WTC11 (cell line): ENCODE measurements around the gene MVK. TPM values are rescaled to one million over a fixed set of nuclear protein-coding genes. Genes with fewer than 3 reads are reported as not detected.

Source experiments
- ATAC-seq: fragments of 200-7000 bp; cut with Tn5 transposase; 2 replicates; pipeline ENCODE4 v1.10.0; 2021; ENCODE audit warnings: mild to moderate bottlenecking, moderate library complexity
- CTCF ChIA-PET: fragments of 300-600 bp; sonication (Branson Sonifier 250); formaldehyde crosslinking; loops from one replicate; lab custom pipeline; 2021; ENCODE audit warnings: antibody characterized with exemption; lab: Charles Lee
- POLR2A ChIA-PET: fragments of 350-600 bp; sonication (Branson Sonifier 250); formaldehyde crosslinking; loops from one replicate; lab custom pipeline; 2021; ENCODE audit warnings: antibody characterized with exemption; lab: Charles Lee
- DNase-seq: peaks from one replicate; pipeline ENCODE4 v3.0.0; 2021; ENCODE audit warnings: low spot score
- H3K27ac Mint-ChIP-seq: 2 replicates; pipeline ENCODE4 v1.8.0; 2021; ENCODE audit warnings: mixed read lengths
- H3K27me3 Mint-ChIP-seq: 2 replicates; pipeline ENCODE4 v1.8.0; 2021; ENCODE audit warnings: low read depth, mild to moderate bottlenecking, moderate library complexity, mixed read lengths
- H3K36me3 Mint-ChIP-seq: 2 replicates; pipeline ENCODE4 v1.8.0; 2021; ENCODE audit warnings: mixed read lengths
- H3K4me1 Mint-ChIP-seq: 2 replicates; pipeline ENCODE4 v1.8.0; 2022; ENCODE audit warnings: mixed read lengths
- H3K4me3 Mint-ChIP-seq: 2 replicates; pipeline ENCODE4 v1.8.0; 2021; ENCODE audit warnings: mild to moderate bottlenecking, moderate library complexity, mixed read lengths
- H3K9me3 Mint-ChIP-seq: 2 replicates; pipeline ENCODE4 v1.8.0; 2021; ENCODE audit warnings: mixed read lengths
- ELF4 ChIP-seq: sonication (generic); formaldehyde crosslinking; IDR thresholded peaks from 2 replicates; pipeline ENCODE4 v1.8.1; 2022; ENCODE audit warnings: low read depth, mild to moderate bottlenecking, moderate library complexity, missing genetic modification reagents
- ETV6 ChIP-seq: sonication (generic); formaldehyde crosslinking; IDR thresholded peaks from 2 replicates; pipeline ENCODE4 v1.8.1; 2022; ENCODE audit warnings: mild to moderate bottlenecking, missing genetic modification reagents
- NFE2L1 ChIP-seq: sonication (generic); formaldehyde crosslinking; IDR thresholded peaks from 2 replicates; pipeline ENCODE4 v1.8.1; 2023; ENCODE audit warnings: missing genetic modification reagents
- RORB ChIP-seq: fragments of 250-450 bp; sonication (Bioruptor Pico); IDR thresholded peaks from 2 replicates; pipeline ENCODE4 v1.9.0; 2021; ENCODE audit warnings: mild to moderate bottlenecking
- SP1 ChIP-seq: sonication (generic); formaldehyde crosslinking; conservative IDR thresholded peaks from 2 replicates; pipeline ENCODE4 v1.8.1; 2022; ENCODE audit warnings: missing genetic modification reagents
- TEAD4 ChIP-seq: sonication (generic); formaldehyde crosslinking; IDR thresholded peaks from 2 replicates; pipeline ENCODE4 v1.8.0; 2022; ENCODE audit warnings: mild to moderate bottlenecking, missing genetic modification reagents
- TP53 ChIP-seq: sonication (generic); formaldehyde crosslinking; IDR thresholded peaks from 2 replicates; pipeline ENCODE4 v1.8.1; 2023; ENCODE audit warnings: mild to moderate bottlenecking, missing genetic modification reagents
- ZNF121 ChIP-seq: sonication (generic); formaldehyde crosslinking; IDR thresholded peaks from 2 replicates; pipeline ENCODE4 v1.8.0; 2023; ENCODE audit warnings: missing genetic modification reagents
- ZNF232 ChIP-seq: sonication (generic); formaldehyde crosslinking; IDR thresholded peaks from 2 replicates; pipeline ENCODE4 v1.8.0; 2022; ENCODE audit warnings: mild to moderate bottlenecking, missing genetic modification reagents
- ZNF263 ChIP-seq: sonication (generic); formaldehyde crosslinking; IDR thresholded peaks from 2 replicates; pipeline ENCODE4 v1.8.1; 2022; ENCODE audit warnings: low read depth, mild to moderate bottlenecking, moderate library complexity, missing genetic modification reagents
- ZNF416 ChIP-seq: fragments of 250-450 bp; sonication (Bioruptor Pico); IDR thresholded peaks from 2 replicates; pipeline ENCODE4 v1.9.0; 2021; ENCODE audit warnings: mild to moderate bottlenecking, inconsistent platforms
- ZNF671 ChIP-seq: fragments of 250-450 bp; sonication (Bioruptor Pico); IDR thresholded peaks from 2 replicates; pipeline ENCODE4 v1.8.0; 2021; ENCODE audit warnings: mild to moderate bottlenecking
- total RNA-seq: library from RNA; stranded (reverse); gene quantifications from 3 replicates; pipeline ENCODE4 v1.2.3, GENCODE V29; 2021
- TF ChIP-seq, protein P1 (sequence below): fragments of 200-600 bp; IDR thresholded peaks from 2 replicates; pipeline ENCODE4 v1.8.0; 2022; ENCODE audit warnings: antibody characterized with exemption
- TF ChIP-seq, protein P2 (sequence below): sonication (generic); formaldehyde crosslinking; IDR thresholded peaks from 2 replicates; pipeline ENCODE4 v1.8.1; 2022; ENCODE audit warnings: low read depth, missing genetic modification reagents, borderline replicate concordance
- TF ChIP-seq, protein P3 (sequence below): sonication (generic); formaldehyde crosslinking; IDR thresholded peaks from 2 replicates; pipeline ENCODE4 v1.8.1; 2023; ENCODE audit warnings: mild to moderate bottlenecking, missing genetic modification reagents, moderate library complexity
- TF ChIP-seq, protein P4 (sequence below): sonication (generic); formaldehyde crosslinking; conservative IDR thresholded peaks from 2 replicates; pipeline ENCODE4 v1.8.1; 2023; ENCODE audit warnings: mild to moderate bottlenecking, low read depth, missing genetic modification reagents, moderate library complexity
- TF ChIP-seq, protein P5 (sequence below): sonication (generic); formaldehyde crosslinking; IDR thresholded peaks from 2 replicates; pipeline ENCODE4 v1.8.0; 2022; ENCODE audit warnings: mild to moderate bottlenecking, missing genetic modification reagents
- TF ChIP-seq, protein P6 (sequence below): sonication (generic); formaldehyde crosslinking; IDR thresholded peaks from 2 replicates; pipeline ENCODE4 v1.8.1; 2022; ENCODE audit warnings: mild to moderate bottlenecking, moderate library complexity, missing genetic modification reagents
- TF ChIP-seq, protein P7 (sequence below): sonication (generic); formaldehyde crosslinking; IDR thresholded peaks from 2 replicates; pipeline ENCODE4 v1.8.1; 2023; ENCODE audit warnings: mild to moderate bottlenecking, moderate library complexity, missing genetic modification reagents
- TF ChIP-seq, protein P8 (sequence below): sonication (generic); formaldehyde crosslinking; IDR thresholded peaks from 2 replicates; pipeline ENCODE4 v1.8.0; 2023; ENCODE audit warnings: missing genetic modification reagents, mild to moderate bottlenecking, borderline replicate concordance

Gene MVK
- total RNA-seq, 1 experiment from 2014 or later = 13.2 TPM

DNA sequence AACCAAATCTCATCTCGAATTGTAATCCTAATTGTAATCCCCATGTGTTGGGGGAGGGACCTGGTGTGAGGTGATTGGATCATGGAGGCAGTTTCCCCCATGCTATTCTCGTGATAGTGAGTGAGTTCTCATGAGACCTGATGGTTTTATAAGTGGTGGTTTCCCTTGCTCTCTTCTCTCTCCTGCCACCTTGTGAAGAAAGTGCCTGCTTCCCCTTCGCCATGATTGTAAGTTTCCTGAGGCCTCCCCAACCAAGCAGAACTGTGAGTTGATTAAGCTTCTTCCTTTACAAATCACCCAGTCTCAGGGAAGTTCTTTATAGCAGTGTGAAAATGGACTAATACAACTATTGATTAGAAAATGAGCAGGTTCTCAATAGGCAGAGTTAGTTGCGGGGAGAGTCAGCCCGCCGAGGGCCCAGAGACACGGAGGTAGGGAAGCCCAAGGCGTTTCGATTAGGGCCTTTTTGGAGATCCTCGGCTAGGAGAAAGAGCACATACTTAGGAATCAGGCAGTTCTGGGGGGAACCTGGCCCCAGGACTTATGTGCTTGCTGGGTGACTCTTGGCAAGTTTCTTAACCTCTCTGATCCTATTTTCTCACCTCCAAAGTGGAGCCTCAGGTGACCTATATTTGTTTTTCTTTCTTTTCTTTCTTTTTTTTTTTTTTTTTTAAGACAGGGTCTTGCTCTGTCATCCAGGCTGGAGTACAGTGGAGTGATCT is 65.7 kb downstream of the MVK start (continued):
- TF ChIP-seq, protein P1, sequence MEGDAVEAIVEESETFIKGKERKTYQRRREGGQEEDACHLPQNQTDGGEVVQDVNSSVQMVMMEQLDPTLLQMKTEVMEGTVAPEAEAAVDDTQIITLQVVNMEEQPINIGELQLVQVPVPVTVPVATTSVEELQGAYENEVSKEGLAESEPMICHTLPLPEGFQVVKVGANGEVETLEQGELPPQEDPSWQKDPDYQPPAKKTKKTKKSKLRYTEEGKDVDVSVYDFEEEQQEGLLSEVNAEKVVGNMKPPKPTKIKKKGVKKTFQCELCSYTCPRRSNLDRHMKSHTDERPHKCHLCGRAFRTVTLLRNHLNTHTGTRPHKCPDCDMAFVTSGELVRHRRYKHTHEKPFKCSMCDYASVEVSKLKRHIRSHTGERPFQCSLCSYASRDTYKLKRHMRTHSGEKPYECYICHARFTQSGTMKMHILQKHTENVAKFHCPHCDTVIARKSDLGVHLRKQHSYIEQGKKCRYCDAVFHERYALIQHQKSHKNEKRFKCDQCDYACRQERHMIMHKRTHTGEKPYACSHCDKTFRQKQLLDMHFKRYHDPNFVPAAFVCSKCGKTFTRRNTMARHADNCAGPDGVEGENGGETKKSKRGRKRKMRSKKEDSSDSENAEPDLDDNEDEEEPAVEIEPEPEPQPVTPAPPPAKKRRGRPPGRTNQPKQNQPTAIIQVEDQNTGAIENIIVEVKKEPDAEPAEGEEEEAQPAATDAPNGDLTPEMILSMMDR = no peak
- TF ChIP-seq, protein P2, sequence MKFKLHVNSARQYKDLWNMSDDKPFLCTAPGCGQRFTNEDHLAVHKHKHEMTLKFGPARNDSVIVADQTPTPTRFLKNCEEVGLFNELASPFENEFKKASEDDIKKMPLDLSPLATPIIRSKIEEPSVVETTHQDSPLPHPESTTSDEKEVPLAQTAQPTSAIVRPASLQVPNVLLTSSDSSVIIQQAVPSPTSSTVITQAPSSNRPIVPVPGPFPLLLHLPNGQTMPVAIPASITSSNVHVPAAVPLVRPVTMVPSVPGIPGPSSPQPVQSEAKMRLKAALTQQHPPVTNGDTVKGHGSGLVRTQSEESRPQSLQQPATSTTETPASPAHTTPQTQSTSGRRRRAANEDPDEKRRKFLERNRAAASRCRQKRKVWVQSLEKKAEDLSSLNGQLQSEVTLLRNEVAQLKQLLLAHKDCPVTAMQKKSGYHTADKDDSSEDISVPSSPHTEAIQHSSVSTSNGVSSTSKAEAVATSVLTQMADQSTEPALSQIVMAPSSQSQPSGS (CRISPR knock-in tag) = no peak
- TF ChIP-seq NFE2L1 (CRISPR knock-in tag) = no peak

DNA sequence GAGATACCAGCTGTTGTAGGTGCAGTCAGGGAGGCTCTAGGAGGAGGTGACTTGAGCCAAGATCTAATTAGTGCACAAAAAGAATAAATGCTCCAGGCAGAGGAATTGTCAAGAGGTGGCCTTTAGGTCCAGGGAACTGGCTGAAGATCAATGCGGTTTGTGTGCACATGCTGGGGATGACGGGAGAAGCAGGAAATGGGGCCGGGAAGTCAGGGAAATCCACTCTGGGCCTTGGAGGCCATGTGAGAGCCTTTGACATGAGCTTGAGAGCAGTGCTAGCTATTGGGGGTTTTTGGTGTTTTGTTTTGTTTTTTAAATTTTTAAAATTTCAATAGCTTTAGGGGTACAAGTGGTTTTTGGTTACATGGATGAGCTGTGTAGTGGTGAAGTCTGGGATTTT is 67.4 kb downstream of the MVK start:
- no peaks in the 10 kb centered on the region for H3K36me3 Mint-ChIP-seq
- CTCF ChIA-PET = interaction anchor here (0.8 to 2.8 kb wide), 2 partner anchors 43 to 134 kb away, joined by 3 to 14 read pairs; no protein-coding TSS in a partner anchor
- TF ChIP-seq, protein P3, sequence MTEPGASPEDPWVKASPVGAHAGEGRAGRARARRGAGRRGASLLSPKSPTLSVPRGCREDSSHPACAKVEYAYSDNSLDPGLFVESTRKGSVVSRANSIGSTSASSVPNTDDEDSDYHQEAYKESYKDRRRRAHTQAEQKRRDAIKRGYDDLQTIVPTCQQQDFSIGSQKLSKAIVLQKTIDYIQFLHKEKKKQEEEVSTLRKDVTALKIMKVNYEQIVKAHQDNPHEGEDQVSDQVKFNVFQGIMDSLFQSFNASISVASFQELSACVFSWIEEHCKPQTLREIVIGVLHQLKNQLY = no peak
- TF ChIP-seq ZNF232 (CRISPR knock-in tag) (no peak), ZNF671 (no peak), TEAD4 (CRISPR knock-in tag) (no peak), ELF4 (CRISPR knock-in tag) (no peak), ETV6 (CRISPR knock-in tag) (no peak), ZNF263 (CRISPR knock-in tag) (no peak), NFE2L1 (CRISPR knock-in tag) (no peak), SP1 (CRISPR knock-in tag) (no peak), ZNF121 (CRISPR knock-in tag) (no peak), ZNF416 (CRISPR knock-in tag) (no peak), RORB (CRISPR knock-in tag) (no peak), TP53 (CRISPR knock-in tag) (no peak)
- TF ChIP-seq, protein P4, sequence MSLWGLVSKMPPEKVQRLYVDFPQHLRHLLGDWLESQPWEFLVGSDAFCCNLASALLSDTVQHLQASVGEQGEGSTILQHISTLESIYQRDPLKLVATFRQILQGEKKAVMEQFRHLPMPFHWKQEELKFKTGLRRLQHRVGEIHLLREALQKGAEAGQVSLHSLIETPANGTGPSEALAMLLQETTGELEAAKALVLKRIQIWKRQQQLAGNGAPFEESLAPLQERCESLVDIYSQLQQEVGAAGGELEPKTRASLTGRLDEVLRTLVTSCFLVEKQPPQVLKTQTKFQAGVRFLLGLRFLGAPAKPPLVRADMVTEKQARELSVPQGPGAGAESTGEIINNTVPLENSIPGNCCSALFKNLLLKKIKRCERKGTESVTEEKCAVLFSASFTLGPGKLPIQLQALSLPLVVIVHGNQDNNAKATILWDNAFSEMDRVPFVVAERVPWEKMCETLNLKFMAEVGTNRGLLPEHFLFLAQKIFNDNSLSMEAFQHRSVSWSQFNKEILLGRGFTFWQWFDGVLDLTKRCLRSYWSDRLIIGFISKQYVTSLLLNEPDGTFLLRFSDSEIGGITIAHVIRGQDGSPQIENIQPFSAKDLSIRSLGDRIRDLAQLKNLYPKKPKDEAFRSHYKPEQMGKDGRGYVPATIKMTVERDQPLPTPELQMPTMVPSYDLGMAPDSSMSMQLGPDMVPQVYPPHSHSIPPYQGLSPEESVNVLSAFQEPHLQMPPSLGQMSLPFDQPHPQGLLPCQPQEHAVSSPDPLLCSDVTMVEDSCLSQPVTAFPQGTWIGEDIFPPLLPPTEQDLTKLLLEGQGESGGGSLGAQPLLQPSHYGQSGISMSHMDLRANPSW (CRISPR knock-in tag) = no peak
- TF ChIP-seq, protein P5, sequence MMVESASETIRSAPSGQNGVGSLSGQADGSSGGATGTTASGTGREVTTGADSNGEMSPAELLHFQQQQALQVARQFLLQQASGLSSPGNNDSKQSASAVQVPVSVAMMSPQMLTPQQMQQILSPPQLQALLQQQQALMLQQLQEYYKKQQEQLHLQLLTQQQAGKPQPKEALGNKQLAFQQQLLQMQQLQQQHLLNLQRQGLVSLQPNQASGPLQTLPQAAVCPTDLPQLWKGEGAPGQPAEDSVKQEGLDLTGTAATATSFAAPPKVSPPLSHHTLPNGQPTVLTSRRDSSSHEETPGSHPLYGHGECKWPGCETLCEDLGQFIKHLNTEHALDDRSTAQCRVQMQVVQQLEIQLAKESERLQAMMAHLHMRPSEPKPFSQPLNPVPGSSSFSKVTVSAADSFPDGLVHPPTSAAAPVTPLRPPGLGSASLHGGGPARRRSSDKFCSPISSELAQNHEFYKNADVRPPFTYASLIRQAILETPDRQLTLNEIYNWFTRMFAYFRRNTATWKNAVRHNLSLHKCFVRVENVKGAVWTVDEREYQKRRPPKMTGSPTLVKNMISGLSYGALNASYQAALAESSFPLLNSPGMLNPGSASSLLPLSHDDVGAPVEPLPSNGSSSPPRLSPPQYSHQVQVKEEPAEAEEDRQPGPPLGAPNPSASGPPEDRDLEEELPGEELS = no peak
- TF ChIP-seq, protein P6, sequence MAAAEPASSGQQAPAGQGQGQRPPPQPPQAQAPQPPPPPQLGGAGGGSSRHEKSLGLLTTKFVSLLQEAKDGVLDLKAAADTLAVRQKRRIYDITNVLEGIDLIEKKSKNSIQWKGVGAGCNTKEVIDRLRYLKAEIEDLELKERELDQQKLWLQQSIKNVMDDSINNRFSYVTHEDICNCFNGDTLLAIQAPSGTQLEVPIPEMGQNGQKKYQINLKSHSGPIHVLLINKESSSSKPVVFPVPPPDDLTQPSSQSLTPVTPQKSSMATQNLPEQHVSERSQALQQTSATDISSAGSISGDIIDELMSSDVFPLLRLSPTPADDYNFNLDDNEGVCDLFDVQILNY (CRISPR knock-in tag) = no peak
- TF ChIP-seq, protein P7, sequence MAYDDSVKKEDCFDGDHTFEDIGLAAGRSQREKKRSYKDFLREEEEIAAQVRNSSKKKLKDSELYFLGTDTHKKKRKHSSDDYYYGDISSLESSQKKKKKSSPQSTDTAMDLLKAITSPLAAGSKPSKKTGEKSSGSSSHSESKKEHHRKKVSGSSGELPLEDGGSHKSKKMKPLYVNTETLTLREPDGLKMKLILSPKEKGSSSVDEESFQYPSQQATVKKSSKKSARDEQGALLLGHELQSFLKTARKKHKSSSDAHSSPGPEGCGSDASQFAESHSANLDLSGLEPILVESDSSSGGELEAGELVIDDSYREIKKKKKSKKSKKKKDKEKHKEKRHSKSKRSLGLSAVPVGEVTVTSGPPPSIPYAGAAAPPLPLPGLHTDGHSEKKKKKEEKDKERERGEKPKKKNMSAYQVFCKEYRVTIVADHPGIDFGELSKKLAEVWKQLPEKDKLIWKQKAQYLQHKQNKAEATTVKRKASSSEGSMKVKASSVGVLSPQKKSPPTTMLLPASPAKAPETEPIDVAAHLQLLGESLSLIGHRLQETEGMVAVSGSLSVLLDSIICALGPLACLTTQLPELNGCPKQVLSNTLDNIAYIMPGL (CRISPR knock-in tag) = no peak
- TF ChIP-seq, protein P8, sequence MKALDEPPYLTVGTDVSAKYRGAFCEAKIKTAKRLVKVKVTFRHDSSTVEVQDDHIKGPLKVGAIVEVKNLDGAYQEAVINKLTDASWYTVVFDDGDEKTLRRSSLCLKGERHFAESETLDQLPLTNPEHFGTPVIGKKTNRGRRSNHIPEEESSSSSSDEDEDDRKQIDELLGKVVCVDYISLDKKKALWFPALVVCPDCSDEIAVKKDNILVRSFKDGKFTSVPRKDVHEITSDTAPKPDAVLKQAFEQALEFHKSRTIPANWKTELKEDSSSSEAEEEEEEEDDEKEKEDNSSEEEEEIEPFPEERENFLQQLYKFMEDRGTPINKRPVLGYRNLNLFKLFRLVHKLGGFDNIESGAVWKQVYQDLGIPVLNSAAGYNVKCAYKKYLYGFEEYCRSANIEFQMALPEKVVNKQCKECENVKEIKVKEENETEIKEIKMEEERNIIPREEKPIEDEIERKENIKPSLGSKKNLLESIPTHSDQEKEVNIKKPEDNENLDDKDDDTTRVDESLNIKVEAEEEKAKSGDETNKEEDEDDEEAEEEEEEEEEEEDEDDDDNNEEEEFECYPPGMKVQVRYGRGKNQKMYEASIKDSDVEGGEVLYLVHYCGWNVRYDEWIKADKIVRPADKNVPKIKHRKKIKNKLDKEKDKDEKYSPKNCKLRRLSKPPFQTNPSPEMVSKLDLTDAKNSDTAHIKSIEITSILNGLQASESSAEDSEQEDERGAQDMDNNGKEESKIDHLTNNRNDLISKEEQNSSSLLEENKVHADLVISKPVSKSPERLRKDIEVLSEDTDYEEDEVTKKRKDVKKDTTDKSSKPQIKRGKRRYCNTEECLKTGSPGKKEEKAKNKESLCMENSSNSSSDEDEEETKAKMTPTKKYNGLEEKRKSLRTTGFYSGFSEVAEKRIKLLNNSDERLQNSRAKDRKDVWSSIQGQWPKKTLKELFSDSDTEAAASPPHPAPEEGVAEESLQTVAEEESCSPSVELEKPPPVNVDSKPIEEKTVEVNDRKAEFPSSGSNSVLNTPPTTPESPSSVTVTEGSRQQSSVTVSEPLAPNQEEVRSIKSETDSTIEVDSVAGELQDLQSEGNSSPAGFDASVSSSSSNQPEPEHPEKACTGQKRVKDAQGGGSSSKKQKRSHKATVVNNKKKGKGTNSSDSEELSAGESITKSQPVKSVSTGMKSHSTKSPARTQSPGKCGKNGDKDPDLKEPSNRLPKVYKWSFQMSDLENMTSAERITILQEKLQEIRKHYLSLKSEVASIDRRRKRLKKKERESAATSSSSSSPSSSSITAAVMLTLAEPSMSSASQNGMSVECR = no peak

More for the DNA sequence above, 67.4 kb downstream of the MVK start:
- no peak overlapping the region; the same call in 1 of the 2 replicates for H3K27ac Mint-ChIP-seq
- ATAC-seq (no peak), DNase-seq (no peak)
- H3K27me3 Mint-ChIP-seq = no peaks in the 10 kb centered on the region
- peaks cover 6% of the 10 kb centered on the region for H3K4me1 Mint-ChIP-seq
- no peaks in the 10 kb centered on the region for H3K9me3 Mint-ChIP-seq
- no peak overlapping the region for H3K4me3 Mint-ChIP-seq
- POLR2A ChIA-PET = no interaction called here
